ENCODE results near the gene HNRNPUL1. TPM values are rescaled to one million over a fixed set of nuclear protein-coding genes. Genes with fewer than 3 reads are reported as not detected.

The HNRNPUL1 gene
- total RNA-seq, 1 donor from 2014 or later: 62.4 TPM

- peak; percentile 57 for DNase-seq (ENCODE audit: low spot score)
- peak; percentile 45 for ATAC-seq
Observed at GRCh38 chr19:41351339-41352245, 87.4 kb downstream of the HNRNPUL1 start.

DNA sequence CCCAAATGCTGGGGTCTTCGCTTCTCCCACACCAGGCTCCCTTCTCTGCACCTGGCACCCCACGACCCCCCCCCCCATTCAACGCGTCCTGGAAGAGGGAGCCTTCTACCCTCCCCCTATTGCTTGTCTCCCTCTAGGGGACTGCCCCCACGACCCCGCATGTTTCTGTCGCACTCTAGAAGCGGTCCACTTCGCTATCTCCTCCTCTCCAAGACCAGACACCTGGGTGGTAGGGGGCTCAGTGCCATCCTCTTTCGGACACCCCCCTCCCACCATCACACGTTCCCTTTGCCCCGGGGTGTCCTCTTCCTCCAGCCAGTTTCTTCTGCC lies 88.1 kb downstream of the HNRNPUL1 start:
- DNase-seq (ENCODE audit: low spot score): no peak

GRCh38 chr19:41352609-41353465 lies 88.7 kb downstream of the HNRNPUL1 start:
- peak; percentile 28 for ATAC-seq

More for the DNA sequence above, 88.1 kb downstream of the HNRNPUL1 start:
- no peak for ATAC-seq

GRCh38 chr19:41353466-41354342 lies 89.5 kb downstream of the HNRNPUL1 start, which contains the start of gene TGFB1:
Gene TGFB1, minus strand, starts transcription at chr19:41353922. Its CDS starts 878 bp downstream, at chr19:41353044.
- ATAC-seq (peak; percentile 78), DNase-seq (ENCODE audit: low spot score) (peak; percentile 78)

More at GRCh38 chr19:41352609-41353465, 88.7 kb downstream of the HNRNPUL1 start:
- DNase-seq (ENCODE audit: low spot score): no peak

- DNase-seq (ENCODE audit: low spot score) (no peak), ATAC-seq (no peak)
Observed at GRCh38 chr19:41354343-41354953, 90.3 kb downstream of the HNRNPUL1 start.

DNA sequence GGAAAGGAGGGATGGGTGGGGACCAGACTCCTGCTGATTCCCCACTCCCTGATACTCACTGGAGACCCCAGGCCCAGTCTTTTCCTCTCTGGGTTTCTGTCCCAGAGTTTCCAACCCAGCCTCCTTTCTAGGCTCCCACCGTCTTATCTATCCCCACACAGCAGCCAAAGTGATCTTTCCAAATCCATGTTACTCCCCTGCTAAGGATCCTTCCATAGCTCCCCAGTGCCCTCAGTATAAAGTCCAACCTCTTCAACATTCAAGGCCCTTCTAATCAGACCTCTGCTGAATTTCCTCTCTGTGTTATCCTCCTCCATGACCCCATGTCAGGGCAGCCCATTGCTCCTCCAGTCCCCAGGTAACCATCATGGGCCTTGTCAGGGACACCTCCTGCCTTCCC lies 90.9 kb downstream of the HNRNPUL1 start:
- no peak for DNase-seq (ENCODE audit: low spot score)
- ATAC-seq: no peak

- no peak for ATAC-seq
- no peak for DNase-seq (ENCODE audit: low spot score)
Observed at GRCh38 chr19:41355802-41356201, 91.6 kb downstream of the HNRNPUL1 start.

DNA sequence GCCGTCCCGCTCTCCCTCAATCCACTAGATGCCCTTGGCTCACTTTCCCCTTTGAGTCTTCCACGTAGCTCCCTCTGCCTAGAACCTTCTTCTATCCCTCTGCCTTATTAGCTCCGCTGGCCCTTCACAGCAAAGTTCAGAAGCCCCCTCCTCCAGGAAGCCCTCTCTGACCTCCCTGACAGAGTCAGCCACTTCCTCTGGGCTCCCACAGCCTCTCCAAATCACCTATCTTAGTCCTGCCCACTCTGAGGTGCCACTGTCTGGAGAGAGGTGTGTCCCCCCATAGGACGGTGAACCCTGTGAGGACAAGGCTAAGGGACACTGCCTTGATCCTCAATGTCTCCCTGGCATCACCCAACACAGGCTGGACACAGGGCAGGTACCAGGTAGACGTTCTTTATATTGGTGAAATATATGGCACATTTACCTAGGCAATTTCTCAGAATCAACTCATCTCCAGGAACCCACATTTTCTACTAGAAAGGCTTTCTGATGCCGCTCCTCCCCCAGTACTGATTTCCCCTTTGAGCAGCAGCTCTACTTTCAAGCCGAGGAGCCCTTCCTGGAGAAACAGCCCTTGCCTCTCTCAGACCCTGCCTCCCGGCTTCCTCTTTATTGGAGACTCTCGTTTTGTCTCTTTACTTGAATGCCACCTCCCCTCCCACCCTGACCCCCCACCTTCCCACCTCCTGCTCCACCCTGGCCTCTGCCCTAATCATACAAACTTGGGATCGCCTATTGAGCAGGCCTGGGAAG lies 93.0 kb downstream of the HNRNPUL1 start:
- DNase-seq (ENCODE audit: low spot score): no peak
- no peak for ATAC-seq

Other genes starting within 250 kb of the HNRNPUL1 start
- gene CYP2A13, start 175.9 kb upstream of the HNRNPUL1 start, total RNA-seq: 1.4 TPM
- gene CYP2F1, start 149.9 kb upstream of the HNRNPUL1 start, total RNA-seq: not detected
- 2.1 TPM for gene CYP2S1, start 71.2 kb upstream of the HNRNPUL1 start, total RNA-seq
- 10.1 TPM for gene AXL, start 45.1 kb upstream of the HNRNPUL1 start, total RNA-seq
- 9.0 TPM for gene CCDC97, start 45.8 kb downstream of the HNRNPUL1 start, total RNA-seq
- 7.9 TPM for gene TGFB1, start 89.5 kb downstream of the HNRNPUL1 start, total RNA-seq
- gene B9D2, start 99.8 kb downstream of the HNRNPUL1 start, total RNA-seq: 2.1 TPM
- 3.1 TPM for gene TMEM91, start 112.2 kb downstream of the HNRNPUL1 start, total RNA-seq
- 13.2 TPM for gene EXOSC5, start 133.0 kb downstream of the HNRNPUL1 start, total RNA-seq
- gene BCKDHA, start 133.4 kb downstream of the HNRNPUL1 start, total RNA-seq: 64.4 TPM
- gene B3GNT8, start 163.0 kb downstream of the HNRNPUL1 start, total RNA-seq: 0.65 TPM
- gene DMAC2, start 175.5 kb downstream of the HNRNPUL1 start, total RNA-seq: 21.2 TPM
- gene ERICH4, start 178.8 kb downstream of the HNRNPUL1 start, total RNA-seq: not detected

Data from left lobe of liver (tissue), 2 donors.